Adrenal gland (tissue), 5 donors: Measurements from ENCODE around the gene OR2A5.

Source experiments
- CTCF ChIP-seq, 6 experiments: fragments of 450-650 bp in 4 of 6; fragments of 200-600 bp in 2 of 6; sonication (generic) in 1 of 6; IDR thresholded peaks; 1 replicate in 5 of 6; 2 replicates in 1 of 6; pipeline versions ENCODE4 v1.5.1 to v1.8.0; 2016 to 2021; ENCODE audit warnings: antibody characterized with exemption in 6 of 6, mild to moderate bottlenecking in 2 of 6, moderate library complexity in 1 of 6
- POLR2A ChIP-seq, 2 donors: fragments of 450-650 bp; IDR thresholded peaks; one replicate each; pipeline ENCODE4 v1.6.1; 2017; ENCODE audit warnings: antibody characterized with exemption in 2 of 2, mild to moderate bottlenecking in 2 of 2, moderate library complexity in 1 of 2
- donor health status: DM: no; HTN: no; CAD: no.

GRCh38 chr7:144027974-144028373 is 20.8 kb upstream of the OR2A5 start:
- TF ChIP-seq CTCF (IDR thresholded peaks at IDR 0.05) = no peak
- no peak for TF ChIP-seq POLR2A (IDR thresholded peaks at IDR 0.05)
